Globus pallidus (tissue), 1 donor: ENCODE results near the gene GALK1.
"Not testable (repeated sequence)": the region's sequence is repeated elsewhere in the genome, so short reads cannot be mapped to it uniquely, and the experiment has no call there.

ENCODE experiments used
- DNase-seq: peaks from one replicate; pipeline ENCODE4 v3.0.0-alpha.2; 2015; ENCODE audit warnings: low spot score

GALK1 gene

GRCh38 chr17:75763613-75764416 is 1.2 kb downstream of the GALK1 start:
- DNase-seq = no peak

DNA sequence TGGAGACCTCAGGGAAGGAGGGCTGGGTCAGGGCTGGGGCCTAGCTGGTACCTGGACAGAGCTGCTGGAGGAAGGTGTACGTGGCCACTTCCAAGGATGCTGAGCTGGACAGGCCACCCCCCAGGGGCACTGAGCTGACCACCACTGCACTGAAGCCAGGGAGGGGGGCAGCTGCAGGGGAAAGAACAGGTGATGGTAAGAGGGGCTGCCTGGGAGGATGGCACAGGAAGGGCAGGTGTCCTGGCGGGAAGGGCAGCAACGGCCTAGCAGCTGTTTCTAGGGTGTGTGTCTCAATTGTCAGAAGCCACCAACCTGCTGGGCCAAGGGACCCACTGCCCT is 1.8 kb downstream of the GALK1 start:
- DNase-seq = no peak

DNA sequence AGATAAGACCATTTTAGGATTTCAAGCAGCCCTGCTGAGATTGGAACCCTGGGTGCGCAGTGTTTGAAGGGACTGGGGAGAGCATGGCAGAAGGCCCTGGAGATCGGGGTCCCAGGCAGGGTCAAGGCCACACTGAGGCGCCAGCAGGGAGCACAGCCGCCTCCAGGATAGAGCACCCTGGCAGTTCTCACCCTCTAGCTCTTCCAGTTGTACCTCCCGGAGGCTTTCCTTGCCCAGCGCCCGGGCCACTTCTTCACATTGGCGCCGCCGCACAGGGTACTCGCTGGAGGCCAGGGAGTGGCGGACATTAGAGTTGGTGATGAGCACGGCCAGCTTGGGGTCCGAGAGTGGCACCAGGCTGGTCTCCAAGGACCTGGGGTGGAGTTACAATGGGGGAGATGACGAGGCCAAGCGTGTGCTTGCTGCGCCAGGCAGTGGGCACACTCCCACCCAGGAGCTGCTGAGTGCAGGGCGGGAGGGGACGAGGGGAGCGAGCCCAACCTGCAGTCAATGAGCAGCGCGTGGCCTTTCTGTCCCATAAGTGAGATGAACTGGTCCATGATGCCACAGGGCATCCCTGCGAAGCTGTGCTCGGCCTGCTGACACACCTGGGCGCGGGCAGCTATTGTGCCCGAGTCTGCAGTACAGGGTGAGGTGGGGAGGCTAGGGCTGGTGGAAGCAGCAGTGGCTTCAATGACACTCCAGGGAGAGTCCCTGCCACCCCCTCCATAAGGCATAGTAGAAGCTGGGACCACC is 2.3 kb downstream of the GALK1 start:
- DNase-seq = no peak

DNA sequence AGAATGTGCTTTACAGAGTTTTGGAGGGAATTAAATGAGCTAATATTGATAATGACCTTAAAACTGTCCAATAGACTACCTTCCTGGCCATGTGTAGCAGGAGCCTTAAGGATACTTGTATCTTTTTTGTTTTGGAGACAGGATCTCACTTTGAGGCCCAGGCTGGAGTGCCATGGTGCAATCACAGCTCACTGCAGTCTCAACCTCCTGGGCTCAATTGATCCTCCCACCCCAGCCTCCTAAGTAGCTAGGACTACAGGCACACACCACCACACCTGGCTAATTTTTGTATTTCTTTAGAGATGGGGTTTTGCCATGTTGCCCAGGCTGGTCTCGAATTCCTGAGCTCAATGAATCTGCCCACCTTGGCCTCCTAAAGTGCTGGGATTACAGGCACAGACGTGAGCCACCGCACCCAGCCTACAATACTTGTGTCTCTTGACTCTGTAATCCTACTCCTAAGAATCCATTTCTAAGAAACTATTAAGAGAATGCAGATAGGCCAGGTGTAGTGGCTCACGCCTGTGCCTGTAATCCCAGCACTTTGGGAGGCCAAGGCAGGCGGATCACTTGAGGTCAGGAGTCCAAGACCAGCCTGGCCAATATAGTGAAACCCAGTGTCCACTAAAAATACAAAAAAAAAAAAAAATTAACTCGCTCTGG is 4.9 kb downstream of the GALK1 start:
- not testable (repeated sequence) for DNase-seq

GRCh38 chr17:75759457-75759856 is 5.5 kb downstream of the GALK1 start:
- DNase-seq = no peak

DNA sequence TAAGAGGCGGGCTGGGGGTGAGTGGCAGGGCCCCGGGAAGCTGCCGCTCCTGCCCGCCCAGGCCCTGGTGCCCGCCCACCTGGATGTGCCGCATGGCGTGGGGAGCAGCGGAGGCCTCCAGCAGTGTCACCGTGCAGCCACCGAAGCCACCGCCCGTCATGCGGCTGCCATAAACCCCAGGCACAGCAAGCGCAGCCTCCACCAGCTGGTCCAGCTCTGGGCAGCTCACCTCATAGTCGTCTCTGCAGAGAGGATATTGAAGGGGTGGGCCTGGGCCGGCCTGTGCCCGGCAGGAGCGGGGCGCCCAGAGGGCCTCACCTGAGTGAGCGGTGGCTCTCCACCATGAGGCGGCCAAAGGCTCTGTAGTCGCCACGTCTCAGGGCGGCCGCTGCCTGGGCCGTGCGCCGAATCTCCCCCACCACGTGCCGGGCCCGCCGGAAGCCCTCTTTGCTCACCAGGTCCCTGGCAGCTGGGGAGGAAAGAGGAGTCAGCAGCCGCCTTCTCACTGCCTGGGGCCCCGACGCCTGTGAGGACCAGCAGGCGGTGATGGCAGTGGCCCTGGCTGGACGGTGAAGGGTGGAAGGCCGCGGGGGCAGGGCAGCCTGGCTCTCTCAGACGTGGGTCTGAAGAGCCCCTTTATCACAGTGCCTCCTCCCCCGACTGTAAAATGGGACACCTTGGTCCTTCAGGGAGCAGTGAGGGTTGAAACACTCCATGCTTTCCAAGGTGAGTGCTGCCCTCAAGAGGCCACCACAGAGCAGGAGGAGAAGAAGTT is 6.7 kb downstream of the GALK1 start:
- DNase-seq = no peak

DNA sequence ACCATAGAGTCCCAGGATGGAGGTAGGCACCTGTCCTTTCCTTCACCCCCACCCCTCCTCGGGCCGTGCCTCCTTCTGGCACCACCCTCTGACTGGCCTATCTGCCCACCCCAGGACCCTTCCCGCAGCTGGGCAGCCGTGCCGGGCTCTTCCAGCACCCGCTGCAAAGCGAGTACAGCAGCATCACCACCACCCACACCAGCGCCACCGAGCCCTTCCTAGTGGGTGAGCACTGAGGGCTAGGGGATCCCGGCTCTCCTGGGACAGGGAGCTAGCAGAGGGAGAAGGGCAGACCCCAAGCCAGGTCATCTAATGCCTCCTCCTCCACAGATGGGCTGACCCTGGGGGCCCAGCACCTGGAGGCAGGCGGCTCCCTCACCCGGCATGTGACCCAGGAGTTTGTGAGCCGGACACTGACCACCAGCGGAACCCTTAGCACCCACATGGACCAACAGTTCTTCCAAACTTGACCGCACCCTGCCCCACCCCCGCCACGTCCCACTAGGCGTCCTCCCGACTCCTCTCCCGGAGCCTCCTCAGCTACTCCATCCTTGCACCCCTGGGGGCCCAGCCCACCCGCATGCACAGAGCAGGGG is 7.8 kb downstream of the GALK1 start:
- no peak for DNase-seq

- no peak for DNase-seq
These were observed 8.4 kb downstream of the GALK1 start for GRCh38 chr17:75756451-75757085.

GRCh38 chr17:75755990-75756389 is 9.0 kb downstream of the GALK1 start:
- DNase-seq = no peak

- no peak for DNase-seq
These were observed 9.6 kb downstream of the GALK1 start for GRCh38 chr17:75755205-75755901.

- DNase-seq = no peak
These were observed 10.4 kb downstream of the GALK1 start for GRCh38 chr17:75754378-75755204.

DNA sequence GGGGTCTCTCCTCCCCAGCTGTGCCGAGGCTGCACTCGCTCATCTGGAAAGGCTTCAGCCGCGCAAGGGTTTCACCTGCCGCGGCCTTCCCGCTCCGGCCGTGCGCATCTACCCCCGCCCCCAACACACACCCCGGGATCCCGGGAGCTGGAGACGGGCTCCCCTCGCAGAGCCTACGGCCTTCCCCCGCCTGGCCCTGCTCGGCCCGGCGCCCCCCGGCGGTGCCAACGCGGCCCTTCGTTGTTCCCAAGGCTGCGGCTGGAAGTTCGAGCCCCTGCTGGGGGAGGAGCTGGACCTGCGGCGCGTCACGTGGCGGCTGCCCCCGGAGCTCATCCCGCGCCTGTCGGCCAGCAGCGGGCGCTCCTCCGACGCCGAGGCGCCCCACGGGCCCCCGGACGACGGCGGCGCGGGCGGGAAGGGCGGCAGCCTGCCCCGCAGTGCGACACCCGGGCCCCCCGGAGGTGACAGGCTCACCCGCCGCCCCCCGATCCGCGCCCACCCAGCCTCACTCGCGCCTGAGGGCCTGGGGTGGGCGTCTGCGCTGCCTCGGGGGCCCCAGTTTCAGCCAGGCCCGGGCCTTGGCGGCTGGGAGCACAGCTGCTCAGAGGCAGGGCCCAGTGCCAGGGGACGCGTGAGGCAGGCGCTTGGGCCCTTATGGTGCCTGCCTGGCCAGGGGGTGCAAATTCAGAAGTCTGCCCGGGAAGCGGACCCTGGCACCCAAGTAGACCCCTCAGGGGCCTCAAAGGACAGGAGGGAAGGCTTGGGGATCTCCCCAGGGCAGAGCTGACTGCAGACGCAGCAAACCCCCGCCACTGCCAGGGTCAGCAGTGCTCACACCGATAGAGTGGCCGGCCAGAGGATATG is 11.2 kb downstream of the GALK1 start:
- peak; percentile 75 for DNase-seq

DNA sequence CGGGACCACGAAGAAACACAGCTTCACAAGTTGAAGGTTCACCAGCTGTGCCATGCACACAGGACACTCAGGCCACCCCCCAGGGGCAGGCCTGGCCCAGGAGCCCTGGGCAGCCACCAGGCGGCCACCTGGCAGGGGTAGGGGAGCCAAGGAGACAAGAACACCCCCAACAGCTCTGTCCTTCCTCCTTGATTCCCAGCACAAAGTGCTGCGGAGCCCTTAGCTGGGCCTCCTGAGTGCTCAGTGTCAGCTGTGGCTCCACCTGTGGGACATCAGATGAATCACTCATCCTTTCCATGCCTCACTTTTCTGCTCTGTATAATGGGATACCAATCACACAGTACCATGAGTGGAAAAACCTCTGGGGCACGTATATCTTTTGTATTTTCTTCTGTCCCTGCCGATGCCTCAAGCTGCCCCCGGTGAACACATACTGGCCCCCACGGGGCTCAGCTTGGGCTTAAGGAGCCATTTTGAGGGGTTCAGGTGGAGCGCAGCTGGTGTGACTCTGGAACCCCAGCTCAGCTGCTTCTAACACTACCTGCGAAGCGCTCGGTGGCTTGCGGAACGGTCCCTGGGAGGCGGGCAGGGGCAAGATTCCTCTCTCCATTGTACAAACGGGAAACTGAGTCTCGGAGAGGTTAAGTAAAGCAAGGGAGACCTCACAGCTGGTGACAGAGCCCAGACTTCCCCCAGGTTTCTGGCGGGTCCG is 12.0 kb downstream of the GALK1 start:
- DNase-seq = no peak

DNA sequence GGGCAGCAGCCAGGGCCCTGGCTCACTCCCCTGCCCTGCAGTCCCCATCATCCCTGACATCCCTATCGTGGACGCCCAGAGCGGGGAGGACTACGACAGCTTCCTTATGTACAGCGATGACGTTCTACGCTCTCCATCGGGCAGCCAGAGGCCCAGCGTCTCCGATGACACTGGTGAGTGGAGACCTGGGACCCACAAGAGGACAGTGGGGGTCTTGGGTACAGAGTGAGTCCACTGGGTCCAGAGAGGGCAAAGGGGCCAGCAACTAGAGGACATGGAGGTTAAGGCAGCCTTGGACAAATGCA is 12.6 kb downstream of the GALK1 start:
- DNase-seq = no peak

- DNase-seq = no peak
These were observed 13.2 kb downstream of the GALK1 start for GRCh38 chr17:75751676-75752404.

GRCh38 chr17:75750661-75751423 is 14.2 kb downstream of the GALK1 start:
- DNase-seq = no peak
